Measurements from ENCODE around the gene UNC5A. TPM values are rescaled to one million over a fixed set of nuclear protein-coding genes. Genes with fewer than 3 reads are reported as not detected.

UNC5A gene
- total and polyA plus RNA-seq, 8 donors = 0.09 to 3.6 (median 0.32) TPM

DNA sequence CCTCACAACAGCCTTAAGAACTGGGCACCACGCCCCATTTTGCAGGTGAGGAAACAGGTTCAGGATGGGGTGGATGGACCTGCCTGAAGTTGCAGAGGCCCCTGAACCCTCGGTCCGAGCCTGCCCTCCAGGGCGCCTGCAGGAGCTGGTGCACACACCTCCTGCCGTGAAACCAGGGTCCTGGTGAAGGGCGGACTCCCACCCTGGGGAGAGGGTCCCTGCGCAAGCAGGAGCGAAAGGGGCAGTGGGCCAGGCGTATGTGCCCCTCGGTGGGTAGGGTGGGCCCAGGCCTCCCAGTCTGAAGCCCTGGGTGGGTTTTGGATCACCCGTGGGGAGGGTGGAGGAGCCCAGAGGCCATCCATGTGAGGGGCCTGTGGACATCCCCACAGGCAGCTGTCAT, 50.9 kb downstream of the UNC5A start:
- DNase-seq (peak in 1 of 6 donors; percentile 55), FAIRE-seq (no peak), ATAC-seq (no peak)
- H3K36me3 ChIP-seq = no peaks in the 10 kb centered on the region
- no peak overlapping the region for H3K27ac ChIP-seq
- H3K4me3 ChIP-seq = no peak overlapping the region
- H3K4me1 ChIP-seq = no peaks in the 10 kb centered on the region
- TF ChIP-seq CTCF (IDR thresholded peaks at IDR 0.05) = no peak
- H3K27me3 ChIP-seq = no peaks in the 10 kb centered on the region
- H3K9me3 ChIP-seq = no peaks in the 10 kb centered on the region
- intact Hi-C loops (cut with DNase I) = no loop called here
- 71 to 75% methylated on average over 11 of the region's 11 CpGs for WGBS, 2 donors

DNA sequence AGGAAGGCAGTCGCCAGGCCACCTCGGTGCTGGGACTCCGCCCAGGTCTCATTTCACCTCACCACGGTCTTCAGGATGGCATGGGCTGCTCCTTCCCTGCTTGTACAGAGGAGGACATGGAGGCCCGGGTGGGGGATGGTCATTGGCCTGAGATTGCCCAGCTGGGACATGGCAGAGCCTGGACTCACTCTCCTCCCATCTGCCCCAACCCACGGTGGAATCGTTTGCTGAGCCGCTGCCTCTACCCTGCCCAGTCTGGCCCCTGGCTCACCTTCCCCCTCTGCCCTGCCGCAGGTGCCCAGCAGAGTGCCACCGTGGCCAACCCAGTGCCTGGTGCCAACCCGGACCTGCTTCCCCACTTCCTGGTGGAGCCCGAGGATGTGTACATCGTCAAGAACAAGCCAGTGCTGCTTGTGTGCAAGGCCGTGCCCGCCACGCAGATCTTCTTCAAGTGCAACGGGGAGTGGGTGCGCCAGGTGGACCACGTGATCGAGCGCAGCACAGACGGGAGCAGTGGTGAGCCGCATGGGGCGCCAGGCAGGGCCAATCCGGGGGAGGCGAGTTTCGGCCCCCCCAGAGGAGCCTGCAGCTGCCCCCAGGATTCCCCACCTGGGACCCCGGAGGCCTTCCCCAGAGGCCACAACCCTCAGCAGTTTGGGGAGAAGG, 52.1 kb downstream of the UNC5A start:
- WGBS, 2 donors = 42 to 47% methylated on average over 27 to 28 of the region's 28 CpGs
- Histone ChIP-seq H3K27ac (no peak overlapping the region), H3K4me3 (no peak overlapping the region), H3K36me3 (no peaks in the 10 kb centered on the region), H3K27me3 (no peaks in the 10 kb centered on the region), H3K9me3 (no peaks in the 10 kb centered on the region), H3K4me1 (no peaks in the 10 kb centered on the region)
- intact Hi-C loops (cut with DNase I) = no loop called here
- no peak for TF ChIP-seq CTCF (IDR thresholded peaks at IDR 0.05)
- no peak for ATAC-seq
- no peak for FAIRE-seq
- DNase-seq = peak in 1 of 6 donors; percentile 66

GRCh38 chr5:176863041-176863764, 52.8 kb downstream of the UNC5A start:
- TF ChIP-seq CTCF (IDR thresholded peaks at IDR 0.05) = no peak
- no peaks in the 10 kb centered on the region for H3K27me3 ChIP-seq
- no peak overlapping the region for H3K4me3 ChIP-seq
- H3K36me3 ChIP-seq = no peaks in the 10 kb centered on the region
- peak in 1 of 6 donors; percentile 37 for DNase-seq
- no peaks in the 10 kb centered on the region for H3K9me3 ChIP-seq
- ATAC-seq = no peak
- FAIRE-seq = no peak
- H3K27ac ChIP-seq = no peak overlapping the region
- intact Hi-C loops (cut with DNase I) = no loop called here
- no peaks in the 10 kb centered on the region for H3K4me1 ChIP-seq
- 14 to 25% methylated on average over 14 to 15 of the region's 15 CpGs for WGBS, 2 donors

DNA sequence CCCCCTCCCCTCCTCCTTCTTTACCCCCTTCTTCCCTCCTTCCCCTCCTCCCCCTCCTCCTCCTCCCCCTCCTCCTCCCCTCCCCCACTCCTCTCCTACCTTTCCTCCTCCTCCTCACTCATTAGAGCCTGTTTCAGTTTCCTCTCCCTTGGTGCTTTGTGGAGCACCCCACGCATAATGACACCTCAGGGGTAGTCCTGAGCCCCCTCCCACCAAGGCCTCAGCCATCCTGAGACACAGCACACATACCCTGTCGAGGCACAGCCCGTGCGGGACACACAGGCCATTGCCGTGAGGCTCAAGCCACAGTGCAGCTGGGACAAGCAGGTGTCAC, 53.4 kb downstream of the UNC5A start:
- Histone ChIP-seq H3K27ac (no peak overlapping the region), H3K9me3 (no peaks in the 10 kb centered on the region), H3K36me3 (no peaks in the 10 kb centered on the region), H3K27me3 (no peaks in the 10 kb centered on the region), H3K4me3 (no peak overlapping the region), H3K4me1 (no peaks in the 10 kb centered on the region)
- FAIRE-seq = no peak
- no peak for DNase-seq
- no peak for TF ChIP-seq CTCF (IDR thresholded peaks at IDR 0.05)
- 44 to 49% methylated on average over 4 to 5 of the region's 5 CpGs for WGBS, 2 donors
- no peak for ATAC-seq
- intact Hi-C loops (cut with DNase I) = no loop called here

GRCh38 chr5:176864755-176865154, 54.4 kb downstream of the UNC5A start:
- Histone ChIP-seq H3K27me3 (no peaks in the 10 kb centered on the region), H3K27ac (no peak overlapping the region), H3K4me1 (no peaks in the 10 kb centered on the region), H3K36me3 (no peaks in the 10 kb centered on the region), H3K4me3 (no peak overlapping the region), H3K9me3 (no peaks in the 10 kb centered on the region)
- no peak for TF ChIP-seq CTCF (IDR thresholded peaks at IDR 0.05)
- FAIRE-seq = no peak
- peak in 1 of 6 donors; percentile 32 for DNase-seq
- no peak for ATAC-seq
- intact Hi-C loops (cut with DNase I) = no loop called here
- 74 to 84% methylated on average over 8 of the region's 8 CpGs for WGBS, 2 donors

Data from pancreas (tissue), 10 donors.